ENCODE data around the gene CD33. TPM values are rescaled to one million over a fixed set of nuclear protein-coding genes. Genes with fewer than 3 reads are reported as not detected.
A peak's percentile ranks its signal among the peaks of the same experiment; 100 is the strongest.
"Not testable (repeated sequence)": the region's sequence is repeated elsewhere in the genome, so short reads cannot be mapped to it uniquely, and the experiment has no call there.

CD33 gene
- 1.4 TPM in 1 of 2 replicates, not detected in the other for total RNA-seq (2014; rRNA removed; shearing (Covaris generic))

DNA sequence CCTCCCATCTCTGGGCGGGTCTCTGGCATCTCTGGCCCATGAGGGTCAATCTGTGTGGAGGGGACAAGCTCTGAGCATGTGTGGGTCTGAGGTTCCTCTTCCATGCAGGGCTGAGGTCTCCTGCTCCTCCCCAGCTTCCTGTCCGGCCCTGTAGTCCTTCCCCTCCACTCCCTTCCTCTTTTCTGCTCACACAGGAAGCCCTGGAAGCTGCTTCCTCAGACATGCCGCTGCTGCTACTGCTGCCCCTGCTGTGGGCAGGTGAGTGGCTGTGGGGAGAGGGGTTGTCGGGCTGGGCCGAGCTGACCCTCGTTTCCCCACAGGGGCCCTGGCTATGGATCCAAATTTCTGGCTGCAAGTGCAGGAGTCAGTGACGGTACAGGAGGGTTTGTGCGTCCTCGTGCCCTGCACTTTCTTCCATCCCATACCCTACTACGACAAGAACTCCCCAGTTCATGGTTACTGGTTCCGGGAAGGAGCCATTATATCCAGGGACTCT lies at the start of gene CD33:
Gene CD33 (plus strand): TSS at position 183 of the 496 bp plus-strand sequence. CDS start 39 bp downstream, at position 222.
- DNase-seq (ENCODE audit: low spot score); in situ Hi-C loops (cut with HindIII; ENCODE audit: low sequenced_read_pairs): not testable (repeated sequence)

GRCh38 chr19:51179256-51179655 lies 45.6 kb upstream of the CD33 start:
- in situ Hi-C loops (cut with HindIII; ENCODE audit: low sequenced_read_pairs), result no loop called here
- DNase-seq (ENCODE audit: low spot score), result peak; percentile 32

DNA sequence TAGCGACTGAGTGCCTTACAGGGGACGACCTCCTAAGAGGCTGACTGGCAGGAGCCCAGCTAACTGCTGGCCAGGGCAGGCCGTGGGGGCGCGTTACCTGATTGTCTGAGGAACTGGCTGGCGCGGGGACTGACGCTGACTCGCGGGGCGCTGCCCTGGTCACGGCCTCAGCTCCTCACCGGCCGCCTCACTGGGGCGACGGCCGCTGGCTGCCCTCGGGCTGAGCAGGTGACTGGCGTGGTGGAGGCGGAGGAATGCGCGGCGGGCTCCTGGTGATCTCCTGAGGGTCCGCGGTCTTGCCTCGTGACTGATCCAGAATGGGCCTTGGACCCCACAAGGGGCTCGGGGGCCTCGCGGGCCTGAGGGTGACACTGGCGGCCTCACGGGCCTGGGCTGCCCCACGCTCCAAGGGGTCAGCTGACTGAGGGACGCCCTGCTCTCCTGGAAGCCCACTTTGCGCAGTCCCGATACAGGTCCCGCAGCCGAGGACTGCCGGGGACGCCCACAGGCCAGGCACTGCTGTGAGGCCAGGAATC lies 43.4 kb upstream of the CD33 start:
- in situ Hi-C loops (cut with HindIII; ENCODE audit: low sequenced_read_pairs), result no loop called here
- no peak for DNase-seq (ENCODE audit: low spot score)

DNA sequence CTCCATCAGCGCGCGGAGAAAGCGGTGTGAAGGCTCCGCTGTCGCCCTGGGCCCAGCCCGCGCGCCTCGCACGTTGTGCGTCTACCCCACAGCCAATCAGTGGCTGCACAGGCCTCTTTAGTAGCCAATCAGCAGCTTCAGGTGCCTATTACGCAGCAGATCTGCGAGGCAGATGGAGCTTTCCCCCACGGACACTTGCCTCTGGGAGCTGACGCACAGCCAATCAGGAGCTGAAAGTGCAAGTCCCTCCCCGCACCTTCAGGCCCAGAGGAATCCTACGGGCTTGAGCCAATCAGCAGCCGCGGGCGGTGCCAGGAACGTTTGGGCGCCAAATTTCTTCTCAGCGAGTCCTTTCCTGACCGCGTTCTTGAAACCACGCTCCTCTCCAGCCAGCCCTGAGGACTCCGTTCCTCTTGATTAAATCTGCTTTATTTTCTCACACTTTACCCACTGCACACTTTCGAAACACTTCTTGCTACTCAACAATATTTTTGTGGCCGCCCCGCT lies 42.9 kb upstream of the CD33 start:
- DNase-seq (ENCODE audit: low spot score), result peak; percentile 38
- in situ Hi-C loops (cut with HindIII; ENCODE audit: low sequenced_read_pairs), result no loop called here

DNA sequence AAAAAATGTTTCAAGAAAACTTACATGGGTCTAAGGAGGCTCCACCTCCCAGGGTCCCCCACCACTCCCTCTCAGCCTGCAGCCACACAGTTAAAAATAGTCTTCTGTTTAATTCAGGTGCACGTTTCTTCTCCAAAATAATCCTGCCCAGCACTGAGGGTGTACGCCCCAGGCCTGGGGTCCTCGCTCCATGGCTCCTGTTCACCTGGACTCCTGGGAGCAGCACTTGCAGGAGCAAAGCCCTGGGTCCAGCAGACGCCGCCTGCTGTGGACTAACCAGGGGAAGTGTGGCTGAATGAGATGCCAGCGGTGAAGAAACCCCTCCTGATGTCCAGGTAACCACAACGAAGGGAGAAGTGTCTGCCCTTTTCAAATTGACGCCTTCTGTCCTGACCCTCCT lies 41.3 kb upstream of the CD33 start:
- no peak for DNase-seq (ENCODE audit: low spot score)
- in situ Hi-C loops (cut with HindIII; ENCODE audit: low sequenced_read_pairs), result no loop called here

DNA sequence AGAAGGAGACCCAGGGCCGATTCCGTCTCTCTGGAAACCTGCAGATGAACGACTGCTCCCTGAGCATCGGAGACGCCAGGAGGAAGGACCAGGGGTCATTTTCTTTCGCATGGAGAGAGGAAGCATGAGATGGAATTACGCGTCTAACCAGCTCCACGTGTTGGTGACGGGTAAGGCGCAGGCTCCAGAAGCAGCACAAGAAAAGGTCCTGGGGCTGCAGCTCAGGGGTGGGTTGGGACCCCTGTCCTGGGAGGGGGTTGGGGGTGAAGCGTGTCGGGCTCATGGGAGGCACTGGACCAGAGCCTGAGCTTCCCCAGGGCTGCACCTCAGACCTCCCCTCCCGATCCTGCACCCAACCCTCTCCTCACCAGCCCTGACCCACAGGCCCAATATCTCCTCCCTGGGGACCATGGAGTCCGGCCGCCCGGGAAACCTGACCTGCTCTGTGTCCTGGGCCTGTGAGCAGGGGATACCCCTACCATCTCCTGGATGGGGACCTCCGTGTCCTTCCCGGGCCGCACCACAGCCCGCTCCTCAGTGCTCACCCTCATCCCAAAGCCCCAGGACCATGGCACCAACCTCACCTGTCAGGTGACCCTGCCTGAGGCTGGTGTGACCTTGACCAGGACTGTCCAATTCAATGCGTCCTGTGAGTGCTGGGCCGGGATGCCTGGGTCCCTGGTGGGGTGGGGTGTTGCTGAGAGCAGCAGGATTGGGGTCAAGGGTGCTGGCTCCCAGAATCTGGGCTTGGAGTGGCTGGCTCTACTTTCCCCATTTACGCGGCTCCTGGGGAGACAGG lies 39.6 kb upstream of the CD33 start:
- DNase-seq (ENCODE audit: low spot score), result no peak
- in situ Hi-C loops (cut with HindIII; ENCODE audit: low sequenced_read_pairs), result no loop called here

DNA sequence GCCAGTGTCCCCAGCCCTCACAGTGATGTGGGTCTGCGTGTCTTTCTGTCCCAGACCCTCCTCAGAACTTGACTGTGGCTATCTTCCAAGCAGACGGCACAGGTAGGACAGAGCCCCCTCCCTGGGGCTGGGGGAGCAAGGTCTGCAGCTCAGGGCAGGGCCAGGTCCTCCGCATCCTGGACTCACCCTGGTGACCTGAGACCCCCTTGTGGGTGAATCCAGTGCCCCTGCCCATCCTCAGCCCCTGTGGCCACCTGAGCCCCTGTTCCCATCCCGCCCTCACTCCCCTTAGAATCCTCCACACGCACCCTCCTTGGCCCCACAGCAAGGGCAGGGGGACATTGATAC lies 39.0 kb upstream of the CD33 start:
- in situ Hi-C loops (cut with HindIII; ENCODE audit: low sequenced_read_pairs), result no loop called here
- no peak for DNase-seq (ENCODE audit: low spot score)

GRCh38 chr19:51186323-51186722 lies 38.6 kb upstream of the CD33 start:
- DNase-seq (ENCODE audit: low spot score), result no peak
- in situ Hi-C loops (cut with HindIII; ENCODE audit: low sequenced_read_pairs), result no loop called here

DNA sequence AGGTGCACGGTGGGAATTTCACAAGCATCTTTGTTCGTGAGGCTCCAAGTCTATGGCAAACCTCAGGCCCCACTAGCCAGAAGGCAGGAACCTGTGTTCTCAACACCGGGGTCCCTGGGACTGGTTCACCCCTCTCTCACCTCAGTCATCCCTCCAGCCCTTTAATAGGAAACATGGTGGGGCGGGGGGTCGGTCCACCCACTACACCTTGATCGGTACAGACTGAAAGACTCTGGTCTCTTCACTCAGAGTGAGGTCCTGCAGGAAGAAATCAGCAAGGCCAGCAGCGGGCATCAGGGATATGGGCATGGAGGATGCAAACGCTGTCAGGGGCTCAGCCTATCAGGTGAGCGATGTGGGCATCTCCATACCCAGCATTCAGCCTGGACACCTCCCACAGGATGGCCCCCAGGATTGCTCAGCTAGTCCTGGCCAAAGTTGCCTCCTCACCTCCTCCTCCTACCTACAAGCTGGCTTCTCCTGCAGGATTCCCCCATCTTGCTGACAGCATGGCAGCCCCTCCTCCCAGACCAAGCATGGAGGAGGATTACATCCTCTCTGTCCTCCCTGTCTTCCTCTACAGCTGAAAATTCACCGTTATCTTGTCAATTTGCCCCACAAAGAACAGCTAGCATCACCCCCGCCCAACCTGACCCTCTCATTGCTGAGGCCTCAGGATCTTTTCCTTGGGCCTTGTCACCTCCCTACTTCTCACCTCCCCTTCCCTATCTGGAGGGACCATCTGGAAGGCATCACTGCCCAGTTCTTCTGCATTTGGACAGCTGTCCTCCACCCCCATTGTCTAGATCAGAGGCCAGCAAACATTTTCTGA lies 37.3 kb upstream of the CD33 start:
- in situ Hi-C loops (cut with HindIII; ENCODE audit: low sequenced_read_pairs), result no loop called here
- DNase-seq (ENCODE audit: low spot score), result no peak

DNA sequence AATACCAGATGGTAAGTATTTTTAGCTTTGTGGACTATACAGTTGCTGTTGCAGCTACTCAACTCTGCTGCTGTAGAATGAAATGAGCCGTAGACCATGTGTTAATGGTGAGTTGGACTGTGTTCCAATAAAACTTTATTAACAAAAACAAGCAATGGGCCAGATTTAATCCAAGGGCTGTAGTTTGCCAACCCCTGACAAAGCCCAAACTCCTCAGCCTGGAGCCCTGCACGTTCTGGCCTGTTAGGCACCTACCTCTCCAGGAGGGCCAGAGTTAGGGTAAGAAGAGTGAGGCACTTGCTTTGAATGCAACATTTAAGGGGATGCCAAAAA lies 36.7 kb upstream of the CD33 start:
- DNase-seq (ENCODE audit: low spot score), result no peak
- in situ Hi-C loops (cut with HindIII; ENCODE audit: low sequenced_read_pairs), result no loop called here

- DNase-seq (ENCODE audit: low spot score), result no peak
- in situ Hi-C loops (cut with HindIII; ENCODE audit: low sequenced_read_pairs), result no loop called here
Measured at GRCh38 chr19:51192689-51193088, 32.2 kb upstream of the CD33 start.

- in situ Hi-C loops (cut with HindIII; ENCODE audit: low sequenced_read_pairs), result no loop called here
- DNase-seq (ENCODE audit: low spot score), result no peak
Measured at GRCh38 chr19:51194527-51195315, 30.2 kb upstream of the CD33 start.

- DNase-seq (ENCODE audit: low spot score), result no peak
- in situ Hi-C loops (cut with HindIII; ENCODE audit: low sequenced_read_pairs), result no loop called here
Measured at GRCh38 chr19:51195316-51195586, 29.6 kb upstream of the CD33 start.

GRCh38 chr19:51195616-51196015 lies 29.3 kb upstream of the CD33 start:
- no peak for DNase-seq (ENCODE audit: low spot score)
- in situ Hi-C loops (cut with HindIII; ENCODE audit: low sequenced_read_pairs), result no loop called here

DNA sequence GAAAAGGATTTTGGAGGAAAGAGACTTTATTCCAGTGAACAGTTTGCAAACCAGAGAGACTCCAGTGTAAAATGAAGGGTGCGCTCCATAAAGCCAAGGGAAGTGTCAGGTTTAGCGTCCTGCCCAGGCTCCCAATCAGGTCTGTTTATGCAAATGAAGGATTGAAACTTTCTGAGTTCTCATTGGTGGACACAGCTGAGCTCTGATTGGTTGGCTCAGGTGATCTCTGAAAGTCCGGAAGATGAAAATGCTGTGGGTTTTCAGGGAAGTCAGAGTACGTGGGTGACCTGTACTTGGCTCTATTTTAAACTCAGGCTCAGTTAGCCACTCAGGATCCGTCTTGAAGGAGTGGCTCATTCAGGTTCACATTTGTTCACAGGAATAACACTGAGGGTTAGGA lies 28.7 kb upstream of the CD33 start:
- no peak for DNase-seq (ENCODE audit: low spot score)
- in situ Hi-C loops (cut with HindIII; ENCODE audit: low sequenced_read_pairs), result no loop called here

- no peak for DNase-seq (ENCODE audit: low spot score)
Measured at GRCh38 chr19:51198641-51199040, 26.2 kb upstream of the CD33 start.

DNA sequence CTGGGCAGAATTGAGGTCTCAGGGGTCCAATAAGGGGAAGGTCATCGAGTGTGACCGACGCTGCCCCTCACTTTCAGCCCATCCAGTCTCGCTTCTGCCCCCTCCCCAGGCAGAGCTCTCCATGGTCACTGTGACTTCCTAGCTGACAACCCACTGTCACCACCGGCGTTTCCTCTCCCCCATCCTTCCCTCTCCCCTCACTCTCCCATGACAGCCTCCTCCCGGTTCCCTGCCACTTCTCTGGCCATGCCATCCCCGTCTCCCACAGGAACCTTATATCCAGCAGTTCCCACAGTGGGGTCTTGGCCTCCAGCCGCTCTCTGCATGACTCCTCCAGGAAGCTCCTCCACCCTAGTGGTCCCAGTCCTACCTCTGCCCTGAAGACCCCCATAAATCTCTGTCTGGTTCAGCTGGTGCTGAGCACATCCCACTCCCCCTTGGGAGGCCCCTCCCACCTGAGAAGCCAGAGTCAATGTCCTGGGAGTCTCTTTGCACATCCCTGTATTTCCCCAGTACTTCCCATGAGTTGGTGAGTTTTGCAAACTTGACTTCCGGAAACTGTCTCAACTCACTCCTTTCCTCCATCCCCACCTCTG lies 24.7 kb upstream of the CD33 start:
- no peak for DNase-seq (ENCODE audit: low spot score)
- in situ Hi-C loops (cut with HindIII; ENCODE audit: low sequenced_read_pairs), result no loop called here

More at GRCh38 chr19:51198641-51199040, 26.2 kb upstream of the CD33 start:
- in situ Hi-C loops (cut with HindIII; ENCODE audit: low sequenced_read_pairs), result no loop called here

GRCh38 chr19:51201712-51202111 lies 23.2 kb upstream of the CD33 start:
- in situ Hi-C loops (cut with HindIII; ENCODE audit: low sequenced_read_pairs), result no loop called here
- no peak for DNase-seq (ENCODE audit: low spot score)

DNA sequence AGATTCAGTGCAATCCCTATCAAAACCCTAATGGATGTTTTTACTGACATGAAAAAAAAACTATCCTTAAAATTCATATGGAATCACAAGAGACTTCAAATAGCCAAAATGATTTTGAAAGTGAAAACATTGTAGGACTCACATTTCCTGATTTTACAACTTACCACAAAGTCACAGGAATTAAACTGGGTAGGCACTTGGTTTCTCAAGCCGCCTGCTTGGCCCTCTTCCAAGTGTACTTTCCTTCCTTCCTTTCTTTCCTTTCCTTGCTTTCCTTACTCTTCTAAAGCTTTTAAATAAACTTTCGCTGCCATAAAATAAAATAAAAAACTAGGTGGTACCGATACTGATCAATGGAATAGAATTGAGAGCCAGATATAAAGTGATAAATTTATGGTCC lies 21.0 kb upstream of the CD33 start:
- in situ Hi-C loops (cut with HindIII; ENCODE audit: low sequenced_read_pairs), result no loop called here
- no peak for DNase-seq (ENCODE audit: low spot score)

Data from G401 (cell line).